ENCODE results near the gene APBA1. TPM values are rescaled to one million over a fixed set of nuclear protein-coding genes. Genes with fewer than 3 reads are reported as not detected.
"Not testable (repeated sequence)": the region's sequence is repeated elsewhere in the genome, so short reads cannot be mapped to it uniquely, and the experiment has no call there.

The APBA1 gene
- total and polyA plus RNA-seq, 2 of the 4 experiments (the other 2 are of a cell fraction): 3.8 to 5.1 TPM

- H2AFZ ChIP-seq (replicated peaks; ENCODE audit: low read length, poor library complexity); ATAC-seq (ENCODE audit: low read depth): not testable (repeated sequence)
These were observed 231.8 kb downstream of the APBA1 start for GRCh38 chr9:69440254-69440955.

GRCh38 chr9:69439654-69440053 is 232.5 kb downstream of the APBA1 start:
- H4K8ac ChIP-seq (ENCODE audit: low read depth in 2 of 2, low read length in 2 of 2); H2BK20ac ChIP-seq (ENCODE audit: low read depth, low read length); H4K91ac ChIP-seq (ENCODE audit: insufficient read depth, low read depth, low read length); intact Hi-C loops (cut with micrococcal nuclease); ATAC-seq (ENCODE audit: low read depth); H3K23ac ChIP-seq (ENCODE audit: low read depth, low read length); in situ Hi-C loops (cut with MboI; ENCODE audit: low sequenced_read_pairs); H3K27ac ChIP-seq (ENCODE audit: insufficient read depth, low read length); H3K4me2 ChIP-seq (ENCODE audit: low read depth, low read length); dilution Hi-C loops (cut with HindIII; ENCODE audit: low sequenced_read_pairs, unreplicated experiment); H3K56ac ChIP-seq (ENCODE audit: extremely low read depth, insufficient read depth, low read length); H3K18ac ChIP-seq (ENCODE audit: low read depth, low read length); H2BK15ac ChIP-seq (ENCODE audit: low read depth, low read length); H3K27me3 ChIP-seq (ENCODE audit: control insufficient read depth, insufficient read depth, low read length); H3K4ac ChIP-seq (ENCODE audit: low read depth, low read length); H3K9ac ChIP-seq (ENCODE audit: low read depth, low read length); H3K4me3 ChIP-seq (ENCODE audit: insufficient read depth, low read depth, low read length); H3K9me1 ChIP-seq (ENCODE audit: insufficient read depth, low read length); H3K36me3 ChIP-seq (ENCODE audit: control insufficient read depth, insufficient read depth, low read length); H4K20me1 ChIP-seq (ENCODE audit: insufficient read depth, low read length); H3K79me1 ChIP-seq (ENCODE audit: low read depth in 1 of 2, low read length in 2 of 2); H2AK9ac ChIP-seq (replicated peaks; ENCODE audit: low read depth, low read length, poor library complexity); BruUV-seq (replicated peaks); H3K4me1 ChIP-seq (ENCODE audit: control insufficient read depth, insufficient read depth, low read length); H2AK5ac ChIP-seq (ENCODE audit: low read depth, low read length); H2AFZ ChIP-seq (replicated peaks; ENCODE audit: low read length, poor library complexity); H2BK5ac ChIP-seq (ENCODE audit: low read depth, low read length, poor library complexity, severe bottlenecking); H2BK120ac ChIP-seq (ENCODE audit: low read depth, low read length); CTCF ChIA-PET; POLR2A ChIA-PET (ENCODE audit: unreplicated experiment); DNase-seq; H4K5ac ChIP-seq (ENCODE audit: low read depth, low read length); H3K14ac ChIP-seq (replicated peaks; ENCODE audit: low read depth, low read length); H3K9me3 ChIP-seq (ENCODE audit: control insufficient read depth, insufficient read depth, low read length): not testable (repeated sequence)
- no CpG with 5 or more reads among the region's 4 CpGs for WGBS, 2 experiments (ENCODE audit: extremely low coverage in 2 of 2, insufficient read length in 1 of 2)

More at GRCh38 chr9:69440254-69440955, 231.8 kb downstream of the APBA1 start:
- H2BK15ac ChIP-seq (ENCODE audit: low read depth, low read length); CTCF ChIA-PET; H4K91ac ChIP-seq (ENCODE audit: insufficient read depth, low read depth, low read length); H2BK20ac ChIP-seq (ENCODE audit: low read depth, low read length); H3K4me3 ChIP-seq (ENCODE audit: insufficient read depth, low read depth, low read length); H3K9ac ChIP-seq (ENCODE audit: low read depth, low read length); H2AK5ac ChIP-seq (ENCODE audit: low read depth, low read length); H3K18ac ChIP-seq (ENCODE audit: low read depth, low read length); H2BK120ac ChIP-seq (ENCODE audit: low read depth, low read length); H3K36me3 ChIP-seq (ENCODE audit: control insufficient read depth, insufficient read depth, low read length); intact Hi-C loops (cut with micrococcal nuclease); H2AK9ac ChIP-seq (replicated peaks; ENCODE audit: low read depth, low read length, poor library complexity); H4K5ac ChIP-seq (ENCODE audit: low read depth, low read length); H3K27ac ChIP-seq (ENCODE audit: insufficient read depth, low read length); H3K79me1 ChIP-seq (ENCODE audit: low read depth in 1 of 2, low read length in 2 of 2); H4K20me1 ChIP-seq (ENCODE audit: insufficient read depth, low read length); H3K4me2 ChIP-seq (ENCODE audit: low read depth, low read length); H3K9me3 ChIP-seq (ENCODE audit: control insufficient read depth, insufficient read depth, low read length); H4K8ac ChIP-seq (ENCODE audit: low read depth in 2 of 2, low read length in 2 of 2); BruUV-seq (replicated peaks); H3K9me1 ChIP-seq (ENCODE audit: insufficient read depth, low read length); H3K27me3 ChIP-seq (ENCODE audit: control insufficient read depth, insufficient read depth, low read length); H3K56ac ChIP-seq (ENCODE audit: extremely low read depth, insufficient read depth, low read length); H3K14ac ChIP-seq (replicated peaks; ENCODE audit: low read depth, low read length); DNase-seq; in situ Hi-C loops (cut with MboI; ENCODE audit: low sequenced_read_pairs); H2BK5ac ChIP-seq (ENCODE audit: low read depth, low read length, poor library complexity, severe bottlenecking); H3K23ac ChIP-seq (ENCODE audit: low read depth, low read length); H3K4me1 ChIP-seq (ENCODE audit: control insufficient read depth, insufficient read depth, low read length); POLR2A ChIA-PET (ENCODE audit: unreplicated experiment); H3K4ac ChIP-seq (ENCODE audit: low read depth, low read length); dilution Hi-C loops (cut with HindIII; ENCODE audit: low sequenced_read_pairs, unreplicated experiment): not testable (repeated sequence)
- 100% methylated on average over 2 of the region's 15 CpGs; no CpG with 5 or more reads in 1 of the 2 experiments for WGBS, 2 experiments (ENCODE audit: extremely low coverage in 2 of 2, insufficient read length in 1 of 2)

Data from IMR-90 (cell line).